ENCODE measurements around the gene FBXO8.

The FBXO8 gene

DNA sequence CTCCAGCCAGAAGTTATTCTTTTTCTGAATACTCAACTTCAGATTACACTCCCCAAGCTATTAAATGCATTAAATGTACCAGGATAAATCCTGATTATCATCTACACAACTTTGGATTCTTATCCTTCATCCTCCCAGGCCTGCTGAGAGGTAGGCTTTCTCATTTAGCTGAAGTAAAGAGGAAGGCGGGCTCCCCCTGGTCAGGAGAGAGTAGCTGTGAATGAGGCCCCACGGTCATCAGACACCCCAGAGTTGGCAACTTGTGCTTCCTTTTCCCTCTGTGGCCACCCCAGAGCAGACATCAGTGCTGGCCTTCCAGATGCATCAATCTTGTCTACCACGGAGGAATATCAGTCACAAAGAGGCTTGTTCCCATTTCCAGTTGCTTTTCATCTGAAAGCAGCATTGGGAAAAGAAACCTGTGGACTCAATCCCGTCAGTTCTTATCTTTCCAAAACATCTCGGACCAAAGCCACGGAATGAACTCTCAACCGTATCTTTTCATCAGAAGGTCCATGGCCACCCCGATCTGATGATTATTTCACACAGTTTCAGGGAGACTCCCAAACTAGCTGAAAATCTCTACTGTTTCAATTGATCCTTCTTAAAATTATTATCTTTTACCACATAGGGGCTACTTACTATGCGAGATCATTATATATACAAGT is 79.2 kb downstream of the FBXO8 start:
- DNase-seq = no peak

DNA sequence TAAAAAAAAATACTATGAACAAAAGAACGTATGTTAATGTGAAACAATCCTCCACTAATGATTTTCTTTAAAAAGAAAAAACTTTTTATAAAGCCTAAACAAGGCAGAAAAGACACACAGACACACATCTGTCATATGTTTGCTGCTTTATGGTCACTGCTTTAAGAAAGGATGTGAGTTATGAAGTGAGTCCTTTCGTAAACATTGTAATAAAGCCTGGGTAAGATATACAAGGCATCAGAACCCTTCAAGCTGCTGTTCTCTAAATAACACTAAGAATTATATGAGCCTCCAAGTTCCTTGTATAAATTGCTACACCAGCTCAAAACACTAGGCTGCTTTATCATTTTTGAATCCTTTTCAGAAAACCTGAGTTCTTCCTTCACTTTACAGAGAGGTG is 81.6 kb downstream of the FBXO8 start:
- no peak for DNase-seq

DNA sequence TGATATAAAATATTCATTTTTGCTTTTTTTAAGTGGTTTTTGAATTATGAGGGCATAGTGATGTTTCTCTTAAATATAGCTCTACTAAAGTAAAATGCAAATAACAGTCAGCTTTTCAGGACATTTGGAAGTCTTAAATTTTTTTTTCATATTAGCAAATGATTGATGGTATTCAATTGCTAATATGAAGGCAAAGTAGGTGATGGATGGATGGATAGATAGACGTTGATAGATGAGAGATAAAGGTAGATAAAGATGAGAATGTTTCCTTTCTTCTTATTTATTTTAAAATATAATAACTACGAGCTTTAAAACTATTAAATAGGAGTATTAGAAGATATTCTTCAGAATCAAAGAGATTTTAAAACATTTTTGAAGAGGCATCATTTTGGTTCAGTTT is 83.7 kb downstream of the FBXO8 start:
- DNase-seq = no peak

DNA sequence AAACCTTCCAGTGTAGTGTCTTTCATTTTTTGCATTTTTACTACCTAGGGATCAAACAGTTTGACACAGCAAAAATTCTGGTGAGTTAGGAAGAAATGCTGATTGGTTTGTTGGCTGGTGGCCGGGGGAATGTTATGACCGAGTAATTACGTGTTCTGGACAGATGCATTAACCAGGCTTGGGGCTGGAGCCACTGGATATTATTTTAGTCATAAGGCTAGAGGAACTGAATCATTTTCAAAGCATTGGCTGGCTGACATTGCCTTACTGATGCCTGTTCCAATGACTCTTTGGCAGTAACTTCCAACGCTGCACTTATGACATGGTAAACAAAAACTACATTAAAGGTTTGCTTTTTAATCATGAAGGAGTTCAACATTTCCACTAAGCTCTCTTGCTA is 84.6 kb downstream of the FBXO8 start:
- DNase-seq = no peak

DNA sequence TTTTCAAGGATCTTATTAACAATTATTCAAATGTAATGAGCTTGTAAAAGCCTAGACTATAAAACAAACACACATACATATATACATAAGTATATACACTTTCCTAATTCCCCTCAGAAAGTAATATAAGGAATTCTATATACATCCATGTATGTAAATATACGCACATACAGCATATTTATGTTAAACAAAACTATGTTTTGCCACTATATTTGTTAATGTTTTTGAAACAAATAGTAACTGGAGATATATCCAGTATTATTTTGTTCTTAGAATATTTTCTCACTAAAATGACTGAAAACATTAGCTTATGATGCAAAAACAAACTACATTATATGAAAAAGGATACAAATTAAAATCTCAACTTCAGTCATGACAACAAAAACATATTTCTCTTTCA is 85.1 kb downstream of the FBXO8 start:
- no peak for DNase-seq

DNA sequence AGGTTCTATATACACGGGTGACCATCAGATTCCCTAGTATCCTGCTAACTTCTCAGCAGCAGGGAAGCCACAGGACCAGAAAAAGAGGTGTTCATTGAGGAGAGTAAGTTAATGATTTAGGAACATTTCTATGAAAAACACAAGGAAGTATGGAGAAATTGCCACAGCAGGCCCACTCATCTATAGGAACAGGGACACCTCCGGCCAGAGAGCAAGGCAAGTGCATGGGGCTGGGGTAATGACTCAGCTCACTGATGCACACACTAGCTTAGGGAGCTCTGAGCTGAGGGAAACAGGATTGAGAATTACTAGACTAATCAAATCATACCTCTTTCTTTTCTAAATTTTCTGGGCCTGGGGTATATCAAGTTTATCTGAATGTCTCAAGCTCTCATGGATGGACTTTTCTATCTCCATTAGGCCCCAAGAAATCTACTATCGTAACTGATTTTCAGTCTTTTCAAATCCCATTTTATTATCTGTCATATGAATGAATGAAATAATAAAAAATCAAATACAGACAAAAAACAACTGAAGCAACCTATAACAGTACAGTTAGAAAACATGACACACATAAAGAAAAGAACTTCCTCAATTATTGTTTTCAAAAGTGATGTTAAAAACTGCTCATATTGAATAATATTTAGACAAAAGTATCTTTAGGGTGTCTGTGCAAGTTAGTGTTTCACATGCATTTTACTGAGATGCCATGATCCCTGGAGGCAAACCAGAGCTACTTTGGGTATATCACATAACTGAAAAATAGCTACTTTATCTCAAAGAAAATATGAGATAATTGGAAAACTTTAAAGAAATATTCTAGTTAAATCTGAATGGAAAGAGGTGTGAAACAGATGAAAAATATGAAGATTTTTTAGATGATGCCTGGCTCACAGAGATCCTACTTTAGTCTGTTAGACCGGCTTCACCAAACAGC is 89.8 kb downstream of the FBXO8 start:
- DNase-seq = no peak

DNA sequence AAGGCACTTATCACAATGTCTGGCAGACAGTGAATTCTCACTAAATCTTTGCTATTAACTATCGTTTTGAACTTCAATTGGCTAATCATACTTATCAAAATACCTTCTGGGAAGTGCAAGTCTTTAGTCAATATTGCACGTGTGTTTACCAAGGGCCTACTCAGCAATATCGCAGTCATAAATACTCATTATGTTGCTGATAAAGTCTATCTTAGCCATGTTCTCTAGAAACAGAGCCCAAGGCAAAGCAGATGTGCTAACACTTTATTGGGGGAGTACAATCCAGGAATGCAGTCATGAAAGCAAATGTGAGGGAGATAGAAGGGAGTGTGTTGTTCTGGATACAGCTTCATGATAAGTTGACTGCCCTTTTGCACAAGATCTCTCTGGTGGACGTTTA is 90.5 kb downstream of the FBXO8 start:
- DNase-seq = no peak

DNA sequence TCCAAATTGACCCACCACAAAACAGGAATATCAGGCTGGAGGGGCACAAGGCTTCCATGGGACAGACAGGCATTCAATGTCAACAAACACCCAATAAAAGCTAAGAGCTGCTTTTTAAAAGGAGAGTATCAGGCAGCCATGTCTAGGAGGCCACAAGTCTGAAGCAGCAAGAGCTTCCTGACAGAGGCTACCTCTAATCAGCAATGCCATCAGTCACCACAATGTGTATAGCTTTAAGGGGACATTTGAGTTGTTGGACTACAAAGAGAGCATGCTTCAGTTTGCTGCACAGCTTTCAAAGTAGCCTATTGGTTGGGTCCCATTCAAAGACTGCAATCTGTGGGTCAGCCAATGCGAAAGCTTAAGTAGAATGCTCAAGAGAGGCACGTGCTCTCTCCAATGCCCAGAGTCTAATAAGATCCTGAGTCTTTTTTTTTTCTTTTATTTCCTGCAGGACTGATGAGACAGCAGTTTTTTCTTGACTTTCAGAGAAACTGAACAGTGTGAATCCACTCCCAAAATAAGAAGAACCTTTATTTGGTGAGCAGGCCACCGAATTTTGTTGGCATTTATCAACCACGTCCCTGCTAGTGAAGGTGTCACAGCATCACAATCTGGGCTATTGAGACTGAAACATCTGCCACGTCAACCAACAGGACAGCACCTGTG is 92.5 kb downstream of the FBXO8 start:
- DNase-seq = no peak

DNA sequence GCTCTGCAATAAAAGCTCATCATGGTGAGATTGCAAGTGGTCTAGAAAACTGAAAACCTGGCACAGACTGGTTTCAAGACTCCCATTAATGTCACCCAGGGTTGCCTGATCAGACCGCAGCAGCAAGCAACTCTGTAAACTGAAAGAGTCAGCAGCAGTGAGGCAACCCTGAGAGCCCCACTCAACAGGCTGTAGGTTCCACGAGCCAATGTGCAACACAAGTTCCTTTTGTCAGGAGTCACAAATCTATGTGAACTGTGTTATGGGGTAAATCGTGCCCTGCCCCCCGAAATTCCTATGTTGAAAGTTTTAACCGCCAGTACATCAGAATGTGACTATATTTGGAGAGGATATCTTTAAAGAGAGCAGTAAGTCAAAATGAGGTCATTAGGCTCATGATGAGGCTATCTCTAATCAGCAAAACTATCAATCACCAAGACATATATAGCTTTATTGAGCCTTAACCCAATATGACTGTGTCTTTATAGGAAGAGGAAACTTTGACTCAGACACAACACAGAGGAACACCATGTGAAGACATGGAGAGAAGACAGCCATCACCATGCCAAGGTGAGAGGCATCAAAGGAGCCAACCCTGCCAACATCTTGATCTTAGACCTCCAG is 94.0 kb downstream of the FBXO8 start:
- DNase-seq = no peak

All from NCI-H1694 (cell line).